ENCODE results near the gene SOD3.

GRCh38 chr4:24824720-24825119 lies 29.3 kb downstream of the SOD3 start:
- no peak for TF ChIP-seq RAD21 (IDR thresholded peaks at IDR 0.05 in 1 of 2, conservative IDR thresholded peaks at IDR 0.05 in 1 of 2; ENCODE audit: low read depth in 2 of 2, low read length in 2 of 2)
- no peak for TF ChIP-seq CTCF (IDR thresholded peaks at IDR 0.05; ENCODE audit: control extremely low read depth in 1 of 3, insufficient read depth in 1 of 3, low read depth in 1 of 3, low read length in 3 of 3)
- no peak for TF ChIP-seq EZH2 (IDR thresholded peaks at IDR 0.05; ENCODE audit: low read depth, low read length, severe bottlenecking)
- TF ChIP-seq EP300 (IDR thresholded peaks at IDR 0.05; ENCODE audit: borderline replicate concordance in 1 of 2, low read depth in 2 of 2, low read length in 2 of 2) = no peak
- no peak for TF ChIP-seq POLR2A (IDR thresholded peaks at IDR 0.05; ENCODE audit: control extremely low read depth in 1 of 2, low read depth in 2 of 2, low read length in 2 of 2)
- TF ChIP-seq EGR1 (IDR thresholded peaks at IDR 0.05; ENCODE audit: borderline replicate concordance, low read depth, low read length) = no peak
- TF ChIP-seq JUND (IDR thresholded peaks at IDR 0.05; ENCODE audit: low read length) = no peak
- TF ChIP-seq MAX (IDR thresholded peaks at IDR 0.05) = no peak
- no peak for TF ChIP-seq TAF1 (IDR thresholded peaks at IDR 0.05; ENCODE audit: low read depth, low read length)
- no peak for TF ChIP-seq GABPA (IDR thresholded peaks at IDR 0.05; ENCODE audit: borderline replicate concordance, insufficient read depth, low read length)
- TF ChIP-seq SIN3A (conservative IDR thresholded peaks at IDR 0.05 in 1 of 2, IDR thresholded peaks at IDR 0.05 in 1 of 2; ENCODE audit: low read depth in 1 of 2, low read length in 2 of 2) = no peak
- TF ChIP-seq MAFK (IDR thresholded peaks at IDR 0.05; ENCODE audit: low read depth, low read length) = no peak
